K562 (cell line): ENCODE results near the gene NMS. TPM values are rescaled to one million over a fixed set of nuclear protein-coding genes. Genes with fewer than 3 reads are reported as not detected.

Experiments used
- ATAC-seq: fragments of 200-7000 bp; cut with Tn5 transposase; 3 replicates; pipeline ENCODE4 v1.9.1; 2020; ENCODE audit warnings: moderate library complexity
- BruUV-seq: library from RNA; stranded (reverse); fragments of 400-500 nt; replicated peaks from 2 replicates; lab custom pipeline; 2021; lab: Mats Ljungman, UMichigan
- CTCF ChIA-PET: fragments of 300-600 bp; formaldehyde crosslinking; extraction: SDS; loops from one replicate; lab custom pipeline; 2021; ENCODE audit warnings: low intra/inter-chr PET ratio; lab: Yijun Ruan, JAX
- POLR2A ChIA-PET: fragments of 300-600, 350-650 bp; sonication (Branson Sonifier 250); formaldehyde crosslinking; extraction: SDS; loops from one replicate; lab custom pipeline; 2021; ENCODE audit warnings: antibody characterized with exemption, inconsistent platforms; lab: Yijun Ruan, JAX
- DNase-seq, 4 experiments: peaks; one replicate each; pipeline versions ENCODE4 v3.0.0 to v3.0.0-alpha.2; 2011 to 2018; ENCODE audit warnings: low spot score in 3 of 4, mixed read lengths in 3 of 4; ENCODE audit errors: extremely low read depth in 1 of 4
- FAIRE-seq: peaks from 2 replicates; lab custom pipeline; 2011; peaks lifted over from hg19 to GRCh38; lab: Jason Lieb, UNC
- H2AFZ ChIP-seq: 2 replicates; pipeline ENCODE4 v1.6.0; 2011; ENCODE audit warnings: low read depth, low read length, control low read depth, inconsistent platforms
- H3K27ac ChIP-seq: fragments of 200-600 bp; 3 replicates; pipeline ENCODE4 v1.8.0; 2011; ENCODE audit warnings: low read depth, mild to moderate bottlenecking, control low read depth, inconsistent platforms, low read length, moderate library complexity, mixed read lengths; ENCODE audit errors: extremely low read depth
- H3K27me3 ChIP-seq, 2 experiments: fragments of 300-600 bp in 1 of 2; 2 replicates in 1 of 2; 3 replicates in 1 of 2; pipeline versions ENCODE4 v1.6.0 to v1.8.0; 2011; ENCODE audit warnings: inconsistent platforms in 2 of 2, low read length in 2 of 2, mild to moderate bottlenecking in 1 of 2, mixed read lengths in 1 of 2, moderate library complexity in 1 of 2; ENCODE audit not compliant: control insufficient read depth in 2 of 2, insufficient read depth in 2 of 2
- H3K36me3 ChIP-seq: fragments of 300-600 bp; 3 replicates; pipeline ENCODE4 v1.8.0; 2011; ENCODE audit warnings: mild to moderate bottlenecking, low read length, inconsistent platforms; ENCODE audit not compliant: control insufficient read depth, insufficient read depth
- H3K4me1 ChIP-seq, 2 experiments: fragments of 200-600 bp in 1 of 2; replicated peaks in 1 of 2; 2 replicates in 1 of 2; 3 replicates in 1 of 2; pipeline versions ENCODE4 v1.5.1 to v1.8.0; 2011; ENCODE audit warnings: inconsistent platforms in 2 of 2, low read length in 2 of 2, mild to moderate bottlenecking in 1 of 2, mixed read lengths in 1 of 2, moderate library complexity in 1 of 2; ENCODE audit not compliant: control insufficient read depth in 2 of 2, insufficient read depth in 2 of 2
- H3K4me2 ChIP-seq: 2 replicates; pipeline ENCODE4 v1.6.1; 2011; ENCODE audit warnings: low read length, control low read depth, inconsistent platforms, mixed read lengths; ENCODE audit not compliant: insufficient read depth
- H3K4me3 ChIP-seq: fragments of 200-600 bp; sonication (generic), shearing (Covaris generic); 2 replicates; pipeline ENCODE4 v1.5.1; 2016; ENCODE audit warnings: control low read depth, inconsistent platforms
- H3K79me2 ChIP-seq: fragments of 200-600 bp; 3 replicates; pipeline ENCODE4 v1.8.0; 2011; ENCODE audit warnings: low read length, inconsistent platforms; ENCODE audit not compliant: control insufficient read depth, insufficient read depth
- H3K9ac ChIP-seq, 2 experiments: 2 replicates each; pipeline versions ENCODE4 v1.6.0 to v1.6.1; 2011; ENCODE audit warnings: low read depth in 2 of 2, low read length in 2 of 2, control low read depth in 1 of 2, inconsistent platforms in 1 of 2, mild to moderate bottlenecking in 1 of 2, mixed read lengths in 1 of 2; ENCODE audit not compliant: insufficient read depth in 1 of 2
- H3K9me1 ChIP-seq: one replicate; pipeline ENCODE4 v1.6.0; 2011; ENCODE audit warnings: inconsistent platforms, mild to moderate bottlenecking, low read length, moderate library complexity; ENCODE audit not compliant: control insufficient read depth, insufficient read depth
- H3K9me3 ChIP-seq: replicated peaks from 2 replicates; pipeline ENCODE4 v1.5.1; 2011; ENCODE audit warnings: low read depth, low read length, inconsistent platforms; ENCODE audit not compliant: control insufficient read depth, insufficient read depth
- H4K20me1 ChIP-seq: replicated peaks from 2 replicates; pipeline ENCODE4 v1.6.1; 2011; ENCODE audit warnings: low read length, inconsistent platforms, mixed read lengths; ENCODE audit not compliant: control insufficient read depth, insufficient read depth
- CBX8 ChIP-seq: fragments of 200-600 bp; sonication (generic); IDR thresholded peaks from 2 replicates; pipeline ENCODE4 v1.6.1; 2012; ENCODE audit warnings: borderline replicate concordance, mixed run types, low read depth, mild to moderate bottlenecking, moderate library complexity, mixed read lengths, low read length, control low read depth, inconsistent platforms; ENCODE audit not compliant: poor library complexity, severe bottlenecking; ENCODE audit errors: extremely low read depth
- FUS ChIP-seq: fragments of 200-400 bp; formaldehyde crosslinking; optimal IDR thresholded peaks from 2 replicates; pipeline ENCODE3; 2017; ENCODE audit warnings: low read depth, low read length
- GABPB2 ChIP-seq: fragments of 250-450 bp; sonication (Bioruptor Pico); conservative IDR thresholded peaks from 2 replicates; pipeline ENCODE4 v1.5.1; 2021; ENCODE audit warnings: mild to moderate bottlenecking
- SIN3A ChIP-seq, 2 experiments: fragments of 150-350 bp in 1 of 2; IDR thresholded peaks; 2 replicates each; pipeline ENCODE4 v1.6.1; 2011 to 2016; ENCODE audit warnings: borderline replicate concordance in 2 of 2, low read depth in 2 of 2, low read length in 2 of 2, mild to moderate bottlenecking in 2 of 2, moderate library complexity in 2 of 2; ENCODE audit not compliant: control insufficient read depth in 1 of 2
- SPI1 ChIP-seq: IDR thresholded peaks from 2 replicates; pipeline ENCODE4 v1.6.1; 2011; ENCODE audit warnings: low read depth, low read length, control low read depth, borderline replicate concordance
- ZNF274 ChIP-seq: IDR thresholded peaks from 2 replicates; pipeline ENCODE4 v1.6.1; 2011; ENCODE audit warnings: low read depth, mild to moderate bottlenecking, low read length, moderate library complexity, borderline replicate concordance
- in situ Hi-C: fragments of 300-500 bp; cut with MboI; formaldehyde crosslinking; loops from 4 replicates; pipeline ENCODE4 v1.15.0; 2018; ENCODE audit warnings: inconsistent platforms, mixed read lengths
- intact Hi-C: fragments of 100-400 bp; cut with micrococcal nuclease; formaldehyde crosslinking; loops from 2 replicates; pipeline ENCODE4 v1.14.2; 2022
- polyA plus RNA-seq, 8 experiments: library from polyadenylated mRNA; depleted of rRNA in 4 of 8; stranded (reverse) in 5 of 8; unstranded in 3 of 8; fragments of >200 nt; fragmentation: Nextera tagmentation in 2 of 8; fragmentation: Illumina TruSeq in 1 of 8; extraction: Ambion mirVana in 2 of 8; extraction: Trizol in 1 of 8; gene quantifications; 2 replicates each; pipeline versions ENCODE4 v1.2.1 to v1.2.3, GENCODE V29; 2011 to 2014; ENCODE audit warnings: inconsistent platforms in 1 of 8, missing spikeins in 1 of 8
- total RNA-seq, 7 experiments: library from RNA; depleted of rRNA in 6 of 7; stranded (reverse); fragments of >200 nt in 6 of 7; fragmentation: Illumina TruSeq in 2 of 7; extraction: Trizol in 2 of 7; gene quantifications; 2 replicates each; pipeline versions ENCODE4 v1.2.1 to v1.2.3, GENCODE V29; 2011 to 2021; ENCODE audit warnings: low replicate concordance in 1 of 7
- TF ChIP-seq, protein P1 (sequence below), 3 experiments: fragments of 200-800 bp in 1 of 3; fragments of 250-450 bp in 1 of 3; fragments of 450-650 bp in 1 of 3; sonication (Bioruptor Pico) in 1 of 3; sonication (Bioruptor generic) in 1 of 3; formaldehyde crosslinking in 1 of 3; IDR thresholded peaks; 2 replicates each; pipeline versions ENCODE4 v1.6.1 to v1.8.0; 2016 to 2022; ENCODE audit warnings: mild to moderate bottlenecking in 2 of 3, missing genetic modification characterization in 2 of 3, missing compliant biosample characterization in 1 of 3, moderate library complexity in 1 of 3

NMS gene
- total and polyA plus RNA-seq, 9 of the 15 experiments (the other 6 are each of a cell fraction or from before 2014, with no cell fraction given), result not detected

DNA sequence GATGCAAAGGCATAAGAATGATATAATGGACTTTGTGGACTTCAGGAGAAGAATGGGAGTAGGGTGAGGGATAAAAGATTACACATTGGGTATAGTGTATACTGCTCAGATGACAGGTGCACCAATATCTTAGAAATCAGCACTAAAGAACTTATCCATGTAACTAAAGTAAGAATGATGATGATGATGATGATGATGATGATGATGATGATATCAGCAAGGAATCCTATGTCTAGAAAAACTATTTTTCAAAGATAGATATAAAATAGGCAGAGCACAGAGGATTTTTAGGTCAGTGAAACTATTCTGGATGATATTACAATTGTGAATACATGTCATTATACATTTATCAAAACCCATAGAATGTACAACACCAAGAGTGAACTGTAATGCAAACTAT lies 34.3 kb downstream of the NMS start:
- CTCF ChIA-PET, result no interaction called here
- TF ChIP-seq FUS (no peak), SIN3A (IDR thresholded peaks at IDR 0.05; ENCODE audit: borderline replicate concordance in 2 of 2, control insufficient read depth in 1 of 2, low read depth in 2 of 2, low read length in 2 of 2) (no peak), CBX8 (no peak), ZNF274 (no peak), SPI1 (no peak), GABPB2 (CRISPR knock-in tag) (no peak)
- TF ChIP-seq, protein P1, sequence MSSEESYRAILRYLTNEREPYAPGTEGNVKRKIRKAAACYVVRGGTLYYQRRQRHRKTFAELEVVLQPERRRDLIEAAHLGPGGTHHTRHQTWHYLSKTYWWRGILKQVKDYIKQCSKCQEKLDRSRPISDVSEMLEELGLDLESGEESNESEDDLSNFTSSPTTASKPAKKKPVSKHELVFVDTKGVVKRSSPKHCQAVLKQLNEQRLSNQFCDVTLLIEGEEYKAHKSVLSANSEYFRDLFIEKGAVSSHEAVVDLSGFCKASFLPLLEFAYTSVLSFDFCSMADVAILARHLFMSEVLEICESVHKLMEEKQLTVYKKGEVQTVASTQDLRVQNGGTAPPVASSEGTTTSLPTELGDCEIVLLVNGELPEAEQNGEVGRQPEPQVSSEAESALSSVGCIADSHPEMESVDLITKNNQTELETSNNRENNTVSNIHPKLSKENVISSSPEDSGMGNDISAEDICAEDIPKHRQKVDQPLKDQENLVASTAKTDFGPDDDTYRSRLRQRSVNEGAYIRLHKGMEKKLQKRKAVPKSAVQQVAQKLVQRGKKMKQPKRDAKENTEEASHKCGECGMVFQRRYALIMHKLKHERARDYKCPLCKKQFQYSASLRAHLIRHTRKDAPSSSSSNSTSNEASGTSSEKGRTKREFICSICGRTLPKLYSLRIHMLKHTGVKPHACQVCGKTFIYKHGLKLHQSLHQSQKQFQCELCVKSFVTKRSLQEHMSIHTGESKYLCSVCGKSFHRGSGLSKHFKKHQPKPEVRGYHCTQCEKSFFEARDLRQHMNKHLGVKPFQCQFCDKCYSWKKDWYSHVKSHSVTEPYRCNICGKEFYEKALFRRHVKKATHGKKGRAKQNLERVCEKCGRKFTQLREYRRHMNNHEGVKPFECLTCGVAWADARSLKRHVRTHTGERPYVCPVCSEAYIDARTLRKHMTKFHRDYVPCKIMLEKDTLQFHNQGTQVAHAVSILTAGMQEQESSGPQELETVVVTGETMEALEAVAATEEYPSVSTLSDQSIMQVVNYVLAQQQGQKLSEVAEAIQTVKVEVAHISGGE (CRISPR knock-in tag; IDR thresholded peaks at IDR 0.05), result no peak

More for the DNA sequence above, 34.3 kb downstream of the NMS start:
- DNase-seq, result no peak
- Histone ChIP-seq H3K36me3 (no peaks in the 10 kb centered on the region), H4K20me1 (no peaks in the 10 kb centered on the region), H3K4me1 (no peaks in the 10 kb centered on the region; a peak in 1 of 5 replicates), H3K4me2 (no peak overlapping the region), H3K27ac (no peak overlapping the region), H3K9me3 (no peaks in the 10 kb centered on the region; the same call in 1 of the 2 replicates), H3K27me3 (no peaks in the 10 kb centered on the region), H2AFZ (no peak overlapping the region), H3K79me2 (no peaks in the 10 kb centered on the region), H3K4me3 (no peak overlapping the region), H3K9me1 (no peaks in the 10 kb centered on the region), H3K9ac (no peak overlapping the region)
- no peak for FAIRE-seq
- in situ Hi-C loops (no loop called here), intact Hi-C loops (no loop called here)
- no peak for ATAC-seq
- POLR2A ChIA-PET, result no interaction called here
- no TSS peak for BruUV-seq
